Mucosa of rectum (tissue), 2 donors: ENCODE data around the gene PPM1D.
"Not testable (repeated sequence)": the region's sequence is repeated elsewhere in the genome, so short reads cannot be mapped to it uniquely, and the experiment has no call there.

ENCODE experiments used
- H3K27ac ChIP-seq, 2 donors: one replicate each; pipeline ENCODE4 v1.7.0; 2013; ENCODE audit warnings: inconsistent platforms in 2 of 2, low read depth in 2 of 2, low read length in 2 of 2
- H3K27me3 ChIP-seq, 2 donors: one replicate each; pipeline ENCODE4 v1.7.0; 2013; ENCODE audit warnings: low read length in 2 of 2; ENCODE audit not compliant: control insufficient read depth in 2 of 2, insufficient read depth in 2 of 2
- H3K36me3 ChIP-seq, 2 donors: one replicate each; pipeline ENCODE4 v1.7.0; 2013; ENCODE audit warnings: low read length in 2 of 2; ENCODE audit not compliant: control insufficient read depth in 2 of 2, insufficient read depth in 2 of 2
- H3K4me1 ChIP-seq, 2 donors: one replicate each; pipeline ENCODE4 v1.7.0; 2013; ENCODE audit warnings: low read length in 2 of 2, mild to moderate bottlenecking in 1 of 2; ENCODE audit not compliant: control insufficient read depth in 2 of 2, insufficient read depth in 2 of 2
- H3K4me3 ChIP-seq, 2 donors: one replicate each; pipeline ENCODE4 v1.7.0; 2013; ENCODE audit warnings: low read length in 2 of 2
- H3K9ac ChIP-seq, 2 donors: one replicate each; pipeline ENCODE4 v1.7.0; 2013; ENCODE audit warnings: low read length in 2 of 2, low read depth in 1 of 2, mild to moderate bottlenecking in 1 of 2
- H3K9me3 ChIP-seq, 2 donors: one replicate each; pipeline ENCODE4 v1.7.0; 2013; ENCODE audit warnings: low read length in 2 of 2; ENCODE audit not compliant: control insufficient read depth in 2 of 2
- donor health status: healthy.
- donor health status: Normal muscosa, but diverticular disease.

The PPM1D gene

GRCh38 chr17:60599620-60600489, at the start of gene PPM1D:
TSS of gene PPM1D (plus strand) at chr17:60600193. CDS start at chr17:60600415, 222 bp downstream.
- Histone ChIP-seq H3K4me1 (peaks cover 3 to 13% of the 10 kb centered on the region in 2 donors), H3K9ac (peak within 1 kb of the TSS; percentile 94 to 98), H3K4me3 (peak within 1 kb of the TSS; percentile 77 to 98), H3K27ac (peak within 1 kb of the TSS; percentile 94 to 98), H3K27me3 (no peaks in the 10 kb centered on the region), H3K36me3 (no peaks in the 10 kb centered on the region), H3K9me3 (no peaks in the 10 kb centered on the region)

GRCh38 chr17:60552255-60552654, 47.7 kb upstream of the PPM1D start:
- not testable (repeated sequence) for H3K4me1 ChIP-seq

GRCh38 chr17:60554377-60554788, 45.6 kb upstream of the PPM1D start:
- no peak overlapping the region for H3K9ac ChIP-seq
- no peak overlapping the region for H3K27ac ChIP-seq
- no peak overlapping the region for H3K4me3 ChIP-seq
- H3K9me3 ChIP-seq: no peaks in the 10 kb centered on the region
- no peaks in the 10 kb centered on the region for H3K36me3 ChIP-seq
- H3K4me1 ChIP-seq: no peaks in the 10 kb centered on the region
- no peaks in the 10 kb centered on the region for H3K27me3 ChIP-seq

More at GRCh38 chr17:60552255-60552654, 47.7 kb upstream of the PPM1D start:
- H3K27ac ChIP-seq, H3K27me3 ChIP-seq, H3K9me3 ChIP-seq, H3K9ac ChIP-seq, H3K4me3 ChIP-seq, H3K36me3 ChIP-seq: not testable (repeated sequence)

GRCh38 chr17:60555786-60556185, 44.2 kb upstream of the PPM1D start:
- no peak overlapping the region for H3K9ac ChIP-seq
- no peak overlapping the region for H3K4me3 ChIP-seq
- H3K36me3 ChIP-seq: no peaks in the 10 kb centered on the region
- no peak overlapping the region for H3K27ac ChIP-seq
- no peaks in the 10 kb centered on the region for H3K9me3 ChIP-seq
- no peaks in the 10 kb centered on the region for H3K4me1 ChIP-seq
- no peaks in the 10 kb centered on the region for H3K27me3 ChIP-seq

GRCh38 chr17:60557805-60558204, 42.2 kb upstream of the PPM1D start:
- Histone ChIP-seq H3K4me1 (no peaks in the 10 kb centered on the region), H3K4me3 (no peak overlapping the region), H3K9me3 (no peaks in the 10 kb centered on the region), H3K9ac (no peak overlapping the region), H3K27ac (no peak overlapping the region), H3K36me3 (no peaks in the 10 kb centered on the region), H3K27me3 (no peaks in the 10 kb centered on the region)

GRCh38 chr17:60559659-60559994, 40.4 kb upstream of the PPM1D start:
- no peak overlapping the region for H3K27ac ChIP-seq
- no peaks in the 10 kb centered on the region for H3K9me3 ChIP-seq
- H3K4me3 ChIP-seq: no peak overlapping the region
- H3K36me3 ChIP-seq: no peaks in the 10 kb centered on the region
- no peaks in the 10 kb centered on the region for H3K27me3 ChIP-seq
- H3K4me1 ChIP-seq: no peaks in the 10 kb centered on the region
- H3K9ac ChIP-seq: no peak overlapping the region

GRCh38 chr17:60559995-60560859, 39.8 kb upstream of the PPM1D start:
- Histone ChIP-seq H3K27ac (no peak overlapping the region), H3K36me3 (no peaks in the 10 kb centered on the region), H3K27me3 (no peaks in the 10 kb centered on the region)

GRCh38 chr17:60560860-60561257, 39.1 kb upstream of the PPM1D start:
- no peaks in the 10 kb centered on the region for H3K27me3 ChIP-seq
- no peaks in the 10 kb centered on the region for H3K36me3 ChIP-seq
- no peak overlapping the region for H3K9ac ChIP-seq
- no peaks in the 10 kb centered on the region for H3K9me3 ChIP-seq
- H3K27ac ChIP-seq: no peak overlapping the region
- H3K4me1 ChIP-seq: no peaks in the 10 kb centered on the region
- H3K4me3 ChIP-seq: no peak overlapping the region

More at GRCh38 chr17:60559995-60560859, 39.8 kb upstream of the PPM1D start:
- Histone ChIP-seq H3K9ac (no peak overlapping the region), H3K9me3 (no peaks in the 10 kb centered on the region), H3K4me3 (no peak overlapping the region), H3K4me1 (no peaks in the 10 kb centered on the region)

GRCh38 chr17:60562421-60562820, 37.6 kb upstream of the PPM1D start:
- Histone ChIP-seq H3K9me3 (no peaks in the 10 kb centered on the region), H3K36me3 (no peaks in the 10 kb centered on the region), H3K9ac (no peak overlapping the region), H3K4me1 (no peaks in the 10 kb centered on the region), H3K27me3 (no peaks in the 10 kb centered on the region), H3K27ac (no peak overlapping the region), H3K4me3 (no peak overlapping the region)

- no peaks in the 10 kb centered on the region for H3K36me3 ChIP-seq
- H3K27ac ChIP-seq: no peak overlapping the region
- H3K27me3 ChIP-seq: no peaks in the 10 kb centered on the region
- H3K4me3 ChIP-seq: no peak overlapping the region
- no peak overlapping the region for H3K9ac ChIP-seq
- no peaks in the 10 kb centered on the region for H3K9me3 ChIP-seq
- H3K4me1 ChIP-seq: no peaks in the 10 kb centered on the region
These were observed 36.2 kb upstream of the PPM1D start for GRCh38 chr17:60563743-60564142.
